KBM-7 (cell line): ENCODE results near the gene PKN3.
A peak's percentile ranks its signal among the peaks of the same experiment; 100 is the strongest.

Source experiments
- DNase-seq: peaks from one replicate; pipeline ENCODE4 v3.0.0-alpha.2; 2015
- in situ Hi-C: fragments of 300-500 bp; cut with MboI; formaldehyde crosslinking; loops from 2 replicates; pipeline ENCODE4 v1.14.3; 2020; ENCODE audit warnings: low sequenced_read_pairs, low pct_unique_long_range_greater_than_20kb, mixed read lengths

The PKN3 gene

DNA sequence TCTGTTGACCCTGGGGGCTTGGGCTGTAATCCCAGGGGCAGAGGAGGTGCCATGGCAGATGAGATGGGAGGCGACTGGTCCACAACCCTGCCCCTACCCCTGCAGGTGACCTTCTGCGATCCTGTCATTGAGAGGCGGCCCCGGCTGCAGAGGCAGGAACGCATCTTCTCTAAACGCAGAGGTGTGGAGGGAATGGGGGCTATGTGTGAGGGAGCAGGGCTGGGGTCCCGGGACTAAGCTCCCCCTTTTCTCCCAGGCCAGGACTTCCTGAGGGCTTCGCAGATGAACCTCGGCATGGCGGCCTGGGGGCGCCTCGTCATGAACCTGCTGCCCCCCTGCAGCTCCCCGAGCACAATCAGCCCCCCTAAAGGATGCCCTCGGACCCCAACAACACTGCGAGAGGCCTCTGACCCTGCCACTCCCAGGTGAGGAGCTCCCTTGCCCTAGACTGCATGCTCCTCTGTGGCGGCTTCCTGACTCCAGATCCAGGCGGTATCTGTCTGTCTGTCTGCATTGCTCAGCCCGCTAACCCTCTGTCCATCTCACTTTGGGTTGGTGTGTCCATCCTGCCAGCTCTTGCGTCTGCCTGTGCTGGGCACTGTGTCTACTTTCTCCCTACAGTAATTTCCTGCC lies 11.8 kb downstream of the PKN3 start:
- no peak for DNase-seq
- in situ Hi-C loops: no loop called here

- no peak for DNase-seq
- in situ Hi-C loops: no loop called here
These were observed 12.5 kb downstream of the PKN3 start for GRCh38 chr9:128714586-128715435.

- no peak for DNase-seq
- in situ Hi-C loops: no loop called here
These were observed 13.1 kb downstream of the PKN3 start for GRCh38 chr9:128715436-128715750.

GRCh38 chr9:128716581-128717254 lies 14.4 kb downstream of the PKN3 start:
- in situ Hi-C loops: no loop called here
- DNase-seq: no peak

DNA sequence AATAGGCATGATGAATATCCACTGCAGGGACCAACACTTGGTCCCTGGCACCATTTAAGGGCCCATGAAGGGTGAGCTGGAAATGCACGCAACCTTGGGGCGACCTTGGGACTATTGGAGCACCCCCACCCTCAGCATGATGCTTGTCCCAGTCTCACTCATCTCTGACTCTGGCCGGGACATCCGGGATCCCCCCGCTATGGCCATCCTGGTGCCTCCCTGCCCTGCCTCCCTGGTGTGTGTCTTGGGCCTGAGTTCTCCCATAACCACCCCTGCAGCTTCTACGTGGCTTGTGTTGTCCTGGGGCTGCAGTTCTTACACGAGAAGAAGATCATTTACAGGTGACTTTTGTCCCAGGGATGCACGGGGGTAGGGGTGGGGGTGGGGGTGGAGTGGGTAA lies 15.7 kb downstream of the PKN3 start:
- in situ Hi-C loops: no loop called here
- no peak for DNase-seq

DNA sequence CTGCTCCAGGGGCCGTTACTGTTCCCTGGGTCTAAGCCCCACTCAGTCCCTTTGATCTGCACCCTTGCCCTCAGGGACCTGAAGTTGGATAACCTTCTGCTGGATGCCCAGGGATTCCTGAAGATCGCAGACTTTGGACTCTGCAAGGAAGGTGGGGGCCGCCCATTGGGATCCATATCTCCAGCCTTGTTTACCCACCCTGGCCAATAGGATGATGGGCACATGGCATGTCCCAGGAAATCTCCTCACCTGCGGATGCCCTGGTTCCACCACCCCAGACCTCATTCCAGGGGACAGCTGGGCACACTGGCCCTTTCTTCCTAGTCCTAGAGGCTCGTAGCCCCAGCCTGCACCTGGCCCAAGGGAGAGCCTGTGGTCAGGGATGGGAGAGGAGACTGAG lies 16.2 kb downstream of the PKN3 start:
- in situ Hi-C loops: no loop called here
- no peak for DNase-seq

GRCh38 chr9:128719919-128720605 lies 17.8 kb downstream of the PKN3 start:
- in situ Hi-C loops: no loop called here
- no peak for DNase-seq

- DNase-seq: no peak
- in situ Hi-C loops: no loop called here
These were observed 18.7 kb downstream of the PKN3 start for GRCh38 chr9:128720841-128721486.

DNA sequence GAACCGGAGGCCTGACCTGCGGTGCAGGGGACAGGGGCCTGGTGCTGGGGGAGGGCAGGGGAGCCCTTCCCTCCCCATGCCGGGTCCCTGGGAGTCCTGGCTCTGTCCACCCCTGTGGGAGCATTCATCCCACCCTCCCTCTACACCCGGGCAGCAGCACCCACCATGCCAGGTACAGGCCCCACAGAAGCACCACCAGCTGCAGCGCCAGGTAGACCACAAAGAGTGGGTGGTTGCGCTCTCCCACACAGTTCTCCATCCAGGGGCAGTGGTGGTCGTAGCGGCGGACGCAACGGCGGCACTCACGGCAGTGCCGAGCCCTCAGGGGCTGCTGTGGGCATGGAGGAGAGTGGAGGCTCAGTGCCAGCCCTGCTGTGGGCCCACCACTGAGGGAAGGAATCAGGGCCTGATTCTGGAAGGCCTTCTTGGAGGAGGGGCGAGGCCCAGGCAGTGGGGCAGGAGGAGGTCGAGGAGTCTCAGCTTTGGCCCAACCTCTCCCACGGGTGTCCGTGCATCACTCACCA lies 19.2 kb downstream of the PKN3 start:
- in situ Hi-C loops: no loop called here
- no peak for DNase-seq

DNA sequence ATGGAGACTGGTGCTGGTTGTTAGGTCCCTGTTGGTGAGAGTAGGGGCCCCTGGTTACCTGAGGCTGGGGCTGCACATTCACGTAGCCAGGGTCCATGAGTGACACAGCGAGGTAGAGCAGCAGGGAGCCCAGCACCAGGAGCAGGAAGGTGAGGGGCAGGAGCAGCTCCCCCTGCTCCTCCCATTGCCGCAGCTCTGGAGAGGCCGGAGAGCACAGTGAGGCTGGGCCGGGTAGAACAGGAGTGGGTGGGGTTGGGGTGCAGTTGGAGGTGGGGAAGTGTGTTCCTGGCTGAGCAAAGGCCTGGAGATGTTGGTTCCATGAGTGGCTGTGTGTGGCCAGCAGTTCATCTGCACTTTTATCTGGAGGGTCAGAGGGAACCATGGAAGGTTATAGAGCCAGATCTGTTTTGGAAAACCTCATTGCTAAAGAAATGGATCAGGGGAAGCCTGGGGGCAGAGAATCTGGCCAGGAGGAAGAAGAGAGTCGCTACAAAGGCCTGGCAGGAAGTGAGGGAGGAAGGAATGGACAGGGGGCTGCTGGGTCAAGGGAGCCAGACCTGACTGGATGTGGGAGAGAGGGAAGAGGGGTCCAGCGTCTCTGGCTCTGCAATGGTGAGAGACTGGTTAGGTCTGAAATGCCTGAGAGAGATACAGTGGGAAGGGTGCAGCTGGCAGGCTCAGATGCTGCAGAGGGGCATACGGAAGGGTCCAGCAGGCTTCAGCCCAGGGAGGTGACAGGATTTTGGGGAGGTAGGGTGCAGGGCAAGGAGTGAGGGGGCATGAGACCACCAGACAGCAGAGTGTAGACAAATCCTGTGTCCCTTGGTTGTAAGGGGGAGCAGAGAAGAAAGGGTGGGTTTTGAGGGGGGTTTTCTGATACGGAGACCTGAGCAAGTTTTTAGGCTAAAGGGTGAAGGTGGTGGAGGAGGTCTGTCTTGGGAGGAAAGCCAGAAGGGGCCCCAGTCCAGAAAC lies 20.4 kb downstream of the PKN3 start:
- DNase-seq: no peak
- in situ Hi-C loops: no loop called here

DNA sequence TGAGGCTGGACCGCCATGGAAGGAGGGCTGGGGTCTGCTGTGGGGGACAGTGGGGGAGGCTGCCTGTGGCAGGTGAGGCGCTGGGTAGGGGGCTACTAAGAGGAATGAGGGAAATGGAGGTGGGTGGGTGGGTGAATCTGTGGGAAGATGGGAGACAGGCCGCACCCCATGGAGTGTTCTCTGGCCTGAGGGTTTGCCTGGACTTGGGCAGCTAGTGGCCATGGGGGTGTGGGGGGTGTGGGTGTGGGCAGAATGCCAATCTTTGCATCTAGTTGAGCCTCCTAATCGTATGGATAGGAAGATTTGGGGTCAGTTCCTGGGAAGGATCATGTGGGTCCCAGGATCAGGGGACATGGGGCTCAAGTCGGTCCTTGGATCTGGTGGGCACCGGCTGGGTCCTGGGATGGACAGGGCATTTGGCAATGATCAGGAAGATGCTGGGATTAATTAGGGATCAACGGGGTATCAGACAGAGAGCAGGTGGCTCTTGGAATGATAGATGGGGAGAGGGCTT lies 21.1 kb downstream of the PKN3 start:
- in situ Hi-C loops: no loop called here
- DNase-seq: no peak

GRCh38 chr9:128723866-128724743 lies 21.8 kb downstream of the PKN3 start, which contains the start of gene ZDHHC12:
Gene ZDHHC12, minus strand, starts transcription at chr9:128724127. Its CDS starts 34 bp downstream, at chr9:128724093.
- in situ Hi-C loops: no loop called here

GRCh38 chr9:128724744-128725211 lies 22.5 kb downstream of the PKN3 start:
- peak; percentile 95 for DNase-seq

More at GRCh38 chr9:128723866-128724743, 21.8 kb downstream of the PKN3 start, which contains the start of gene ZDHHC12:
- peak; percentile 99 for DNase-seq

GRCh38 chr9:128727640-128728248 lies 25.4 kb downstream of the PKN3 start:
- DNase-seq: no peak
- in situ Hi-C loops: no loop called here

More at GRCh38 chr9:128724744-128725211, 22.5 kb downstream of the PKN3 start:
- in situ Hi-C loops: no loop called here

- in situ Hi-C loops: no loop called here
- DNase-seq: no peak
These were observed 26.0 kb downstream of the PKN3 start for GRCh38 chr9:128728298-128728697.

DNA sequence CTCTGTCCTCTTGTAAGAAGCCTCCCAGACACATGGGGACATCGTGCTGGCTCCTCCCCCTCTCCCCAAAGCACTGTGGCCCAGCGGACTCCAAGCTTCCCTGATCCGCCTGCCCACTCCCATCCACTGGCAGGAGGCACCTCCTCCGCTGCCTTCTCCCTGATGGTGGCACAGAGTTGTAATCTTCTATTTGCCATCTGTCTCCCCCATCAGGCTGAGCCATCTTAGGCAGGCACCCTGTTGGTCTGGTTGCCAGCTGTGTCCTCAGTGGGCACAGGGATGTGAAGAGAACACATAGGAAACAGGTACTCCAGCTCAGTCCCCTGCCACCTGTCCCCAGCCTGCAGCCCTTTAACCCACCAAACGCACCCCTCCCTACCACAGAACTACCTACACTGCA lies 27.0 kb downstream of the PKN3 start:
- in situ Hi-C loops: no loop called here
- DNase-seq: no peak
